GM19397 (cell line): Measurements from ENCODE around the gene DNAJC5G.

Experiments used
- ATAC-seq: cut with Tn5 transposase; IDR thresholded peaks from one replicate; pipeline ENCODE4 v1.9.1; 2021; ENCODE audit warnings: mild to moderate bottlenecking, moderate library complexity; ENCODE audit not compliant: unreplicated experiment

The DNAJC5G gene

GRCh38 chr2:27275211-27276150, at the start of gene DNAJC5G:
Gene DNAJC5G (plus strand): TSS chr2:27275433. CDS start chr2:27276729, 1,296 bp downstream.
- ATAC-seq, result no peak

GRCh38 chr2:27225526-27225925, 49.7 kb upstream of the DNAJC5G start:
- ATAC-seq, result no peak

GRCh38 chr2:27227501-27227900, 47.7 kb upstream of the DNAJC5G start:
- ATAC-seq, result no peak

GRCh38 chr2:27231921-27232320, 43.3 kb upstream of the DNAJC5G start:
- no peak for ATAC-seq

- no peak for ATAC-seq
Measured at GRCh38 chr2:27233341-27233740, 41.9 kb upstream of the DNAJC5G start.

GRCh38 chr2:27236136-27236535, 39.1 kb upstream of the DNAJC5G start:
- ATAC-seq, result no peak

- ATAC-seq, result no peak
Measured at GRCh38 chr2:27236626-27237025, 38.6 kb upstream of the DNAJC5G start.

- ATAC-seq, result no peak
Measured at GRCh38 chr2:27237341-27237945, 37.8 kb upstream of the DNAJC5G start.

GRCh38 chr2:27238976-27239375, 36.3 kb upstream of the DNAJC5G start:
- ATAC-seq, result no peak

- no peak for ATAC-seq
Measured at GRCh38 chr2:27240406-27240805, 34.8 kb upstream of the DNAJC5G start.

GRCh38 chr2:27241761-27242613, 33.2 kb upstream of the DNAJC5G start:
- no peak for ATAC-seq

- ATAC-seq, result no peak
Measured at GRCh38 chr2:27242614-27242951, 32.6 kb upstream of the DNAJC5G start.

- ATAC-seq, result no peak
Measured at GRCh38 chr2:27243391-27244130, 31.7 kb upstream of the DNAJC5G start.

- ATAC-seq, result no peak
Measured at GRCh38 chr2:27245116-27245515, 30.1 kb upstream of the DNAJC5G start.

GRCh38 chr2:27245626-27246025, 29.6 kb upstream of the DNAJC5G start:
- no peak for ATAC-seq

- no peak for ATAC-seq
Measured at GRCh38 chr2:27247893-27248292, 27.3 kb upstream of the DNAJC5G start.

GRCh38 chr2:27249159-27249890, 25.9 kb upstream of the DNAJC5G start:
- no peak for ATAC-seq

GRCh38 chr2:27249891-27250651, 25.2 kb upstream of the DNAJC5G start:
- no peak for ATAC-seq

- no peak for ATAC-seq
Measured at GRCh38 chr2:27250652-27251379, 24.4 kb upstream of the DNAJC5G start.
